H9 (cell line): ENCODE measurements around the gene STK11. TPM values are rescaled to one million over a fixed set of nuclear protein-coding genes. Genes with fewer than 3 reads are reported as not detected.
A peak's percentile ranks its signal among the peaks of the same experiment; 100 is the strongest.
"Not testable (repeated sequence)": the region's sequence is repeated elsewhere in the genome, so short reads cannot be mapped to it uniquely, and the experiment has no call there.

Experiments
- DNase-seq: peaks from one replicate; pipeline ENCODE4 v3.0.0-alpha.2; 2017
- H2AFZ ChIP-seq: one replicate; pipeline ENCODE4 v1.6.1; 2013; ENCODE audit warnings: mild to moderate bottlenecking, low read length, control low read depth, moderate library complexity
- H2AK5ac ChIP-seq: 2 replicates; pipeline ENCODE4 v1.6.1; 2013; ENCODE audit warnings: low read length, control low read depth, mixed read lengths; ENCODE audit not compliant: insufficient read length
- H2BK120ac ChIP-seq: one replicate; pipeline ENCODE4 v1.6.1; 2013; ENCODE audit warnings: low read depth, mild to moderate bottlenecking, low read length, control low read depth, inconsistent platforms; ENCODE audit not compliant: poor library complexity, severe bottlenecking
- H2BK12ac ChIP-seq: 2 replicates; pipeline ENCODE4 v1.6.1; 2013; ENCODE audit warnings: low read length, control low read depth, mixed read lengths, low read depth; ENCODE audit not compliant: insufficient read length
- H2BK15ac ChIP-seq: 2 replicates; pipeline ENCODE4 v1.6.1; 2013; ENCODE audit warnings: low read depth, low read length, control low read depth
- H2BK20ac ChIP-seq: one replicate; pipeline ENCODE4 v1.6.1; 2013; ENCODE audit warnings: low read depth, mild to moderate bottlenecking, low read length, control low read depth, inconsistent platforms; ENCODE audit not compliant: poor library complexity, severe bottlenecking
- H2BK5ac ChIP-seq: 2 replicates; pipeline ENCODE4 v1.6.1; 2013; ENCODE audit warnings: low read length, control low read depth, mixed read lengths; ENCODE audit not compliant: insufficient read length
- H3K14ac ChIP-seq: 2 replicates; pipeline ENCODE4 v1.6.1; 2013; ENCODE audit warnings: low read length, control low read depth; ENCODE audit not compliant: insufficient read depth
- H3K18ac ChIP-seq: 2 replicates; pipeline ENCODE4 v1.6.1; 2013; ENCODE audit warnings: low read depth, mild to moderate bottlenecking, mixed read lengths, low read length, control low read depth; ENCODE audit not compliant: insufficient read length
- H3K23ac ChIP-seq: 2 replicates; pipeline ENCODE4 v1.6.1; 2013; ENCODE audit warnings: low read length, control low read depth, mixed read lengths, low read depth; ENCODE audit not compliant: insufficient read length
- H3K23me2 ChIP-seq: 2 replicates; pipeline ENCODE4 v1.6.1; 2013; ENCODE audit warnings: low read depth, mild to moderate bottlenecking, mixed read lengths, low read length, control low read depth; ENCODE audit not compliant: insufficient read length, poor library complexity, severe bottlenecking
- H3K27ac ChIP-seq: 2 replicates; pipeline ENCODE4 v1.5.1; 2013; ENCODE audit warnings: low read length, control low read depth, mixed read lengths, low read depth; ENCODE audit not compliant: insufficient read length
- H3K27me3 ChIP-seq: 2 replicates; pipeline ENCODE4 v1.6.1; 2013; ENCODE audit warnings: low read length, control low read depth, inconsistent platforms; ENCODE audit not compliant: insufficient read depth
- H3K4ac ChIP-seq: 2 replicates; pipeline ENCODE4 v1.6.1; 2013; ENCODE audit warnings: low read depth, mild to moderate bottlenecking, control low read depth, inconsistent platforms, low read length, moderate library complexity
- H3K4me1 ChIP-seq: 2 replicates; pipeline ENCODE4 v1.6.1; 2013; ENCODE audit warnings: low read length, control low read depth, inconsistent platforms; ENCODE audit not compliant: insufficient read depth
- H3K4me2 ChIP-seq: 2 replicates; pipeline ENCODE4 v1.6.1; 2013; ENCODE audit warnings: low read length, control low read depth, mixed read lengths; ENCODE audit not compliant: insufficient read length, insufficient read depth
- H3K56ac ChIP-seq: 2 replicates; pipeline ENCODE4 v1.6.1; 2013; ENCODE audit warnings: low read depth, mild to moderate bottlenecking, mixed read lengths, low read length, control low read depth; ENCODE audit not compliant: insufficient read length
- H3K79me1 ChIP-seq: 2 replicates; pipeline ENCODE4 v1.6.1; 2013; ENCODE audit warnings: low read depth, mild to moderate bottlenecking, moderate library complexity, low read length, control low read depth, inconsistent platforms; ENCODE audit not compliant: insufficient read depth, poor library complexity, severe bottlenecking
- H3K79me2 ChIP-seq: 2 replicates; pipeline ENCODE4 v1.6.1; 2013; ENCODE audit warnings: low read length, control low read depth, inconsistent platforms; ENCODE audit not compliant: insufficient read depth
- H3K9ac ChIP-seq: 2 replicates; pipeline ENCODE4 v1.6.1; 2013; ENCODE audit warnings: low read length, control low read depth, mixed read lengths; ENCODE audit not compliant: insufficient read length; ENCODE audit errors: extremely low read depth
- H3K9me3 ChIP-seq: one replicate; pipeline ENCODE4 v1.6.1; 2013; ENCODE audit warnings: low read depth, low read length, inconsistent platforms; ENCODE audit not compliant: control insufficient read depth
- H3T11ph ChIP-seq: one replicate; pipeline ENCODE4 v1.6.1; 2013; ENCODE audit warnings: mild to moderate bottlenecking, low read length, control low read depth, inconsistent platforms
- H4K20me1 ChIP-seq: one replicate; pipeline ENCODE4 v1.6.1; 2013; ENCODE audit not compliant: control insufficient read depth, insufficient read length, insufficient read depth
- H4K5ac ChIP-seq: 2 replicates; pipeline ENCODE4 v1.6.1; 2013; ENCODE audit warnings: low read depth, mild to moderate bottlenecking, mixed read lengths, low read length, control low read depth; ENCODE audit not compliant: insufficient read length
- H4K8ac ChIP-seq: replicated peaks from 2 replicates; pipeline ENCODE4 v1.6.1; 2013; ENCODE audit warnings: low read length, control low read depth, mixed read lengths, low read depth; ENCODE audit not compliant: insufficient read length
- H4K91ac ChIP-seq: 2 replicates; pipeline ENCODE4 v1.6.1; 2013; ENCODE audit warnings: low read depth, mild to moderate bottlenecking, moderate library complexity, mixed read lengths, low read length, control low read depth; ENCODE audit not compliant: insufficient read length
- H3K27ac Mint-ChIP-seq, 3 experiments: 2 replicates in 2 of 3; 3 replicates in 1 of 3; pipeline ENCODE4 v1.8.0; 2020 to 2021; ENCODE audit warnings: mixed read lengths in 3 of 3, mild to moderate bottlenecking in 1 of 3, moderate library complexity in 1 of 3
- H3K27me3 Mint-ChIP-seq: 2 replicates; pipeline ENCODE4 v1.8.0; 2021; ENCODE audit warnings: low read depth, mild to moderate bottlenecking, moderate library complexity, mixed read lengths
- H3K36me3 Mint-ChIP-seq, 3 experiments: 2 replicates in 2 of 3; 3 replicates in 1 of 3; pipeline ENCODE4 v1.8.0; 2020 to 2021; ENCODE audit warnings: low read depth in 3 of 3, mixed read lengths in 3 of 3; ENCODE audit not compliant: insufficient read depth in 1 of 3
- H3K4me1 Mint-ChIP-seq, 2 experiments: 2 replicates each; pipeline ENCODE4 v1.8.0; 2020; ENCODE audit warnings: mixed read lengths in 2 of 2
- H3K4me3 Mint-ChIP-seq, 2 experiments: 2 replicates in 1 of 2; 3 replicates in 1 of 2; pipeline ENCODE4 v1.8.0; 2020 to 2021; ENCODE audit warnings: mild to moderate bottlenecking in 2 of 2, mixed read lengths in 2 of 2, moderate library complexity in 1 of 2
- H3K9me3 Mint-ChIP-seq, 2 experiments: 2 replicates in 1 of 2; 3 replicates in 1 of 2; pipeline ENCODE4 v1.8.0; 2020; ENCODE audit warnings: mild to moderate bottlenecking in 2 of 2, mixed read lengths in 2 of 2, moderate library complexity in 1 of 2
- WGBS: extraction: QIAGEN DNeasy Blood & Tissue Kit; methylation state at CpG from one replicate; pipeline ENCODE4 v1.1.7; 2013; ENCODE audit warnings: missing lambda C conversion rate, low lambda C conversion rate, mixed read lengths; ENCODE audit not compliant: insufficient read length; ENCODE audit errors: extremely low coverage; 5-methylcytosine and 5-hydroxymethylcytosine counted together
- total RNA-seq: library from RNA; stranded (reverse); gene quantifications from 2 replicates; pipeline ENCODE4 v1.2.1, GENCODE V29; 2021
- TF ChIP-seq, protein P1 (sequence below): fragments of 200-600 bp; sonication (generic); conservative IDR thresholded peaks from 3 replicates; pipeline ENCODE4 v1.8.0; 2021; ENCODE audit warnings: antibody characterized with exemption, mild to moderate bottlenecking

STK11 gene
- total RNA-seq, 1 experiment from 2014 or later = 74.3 TPM

DNA sequence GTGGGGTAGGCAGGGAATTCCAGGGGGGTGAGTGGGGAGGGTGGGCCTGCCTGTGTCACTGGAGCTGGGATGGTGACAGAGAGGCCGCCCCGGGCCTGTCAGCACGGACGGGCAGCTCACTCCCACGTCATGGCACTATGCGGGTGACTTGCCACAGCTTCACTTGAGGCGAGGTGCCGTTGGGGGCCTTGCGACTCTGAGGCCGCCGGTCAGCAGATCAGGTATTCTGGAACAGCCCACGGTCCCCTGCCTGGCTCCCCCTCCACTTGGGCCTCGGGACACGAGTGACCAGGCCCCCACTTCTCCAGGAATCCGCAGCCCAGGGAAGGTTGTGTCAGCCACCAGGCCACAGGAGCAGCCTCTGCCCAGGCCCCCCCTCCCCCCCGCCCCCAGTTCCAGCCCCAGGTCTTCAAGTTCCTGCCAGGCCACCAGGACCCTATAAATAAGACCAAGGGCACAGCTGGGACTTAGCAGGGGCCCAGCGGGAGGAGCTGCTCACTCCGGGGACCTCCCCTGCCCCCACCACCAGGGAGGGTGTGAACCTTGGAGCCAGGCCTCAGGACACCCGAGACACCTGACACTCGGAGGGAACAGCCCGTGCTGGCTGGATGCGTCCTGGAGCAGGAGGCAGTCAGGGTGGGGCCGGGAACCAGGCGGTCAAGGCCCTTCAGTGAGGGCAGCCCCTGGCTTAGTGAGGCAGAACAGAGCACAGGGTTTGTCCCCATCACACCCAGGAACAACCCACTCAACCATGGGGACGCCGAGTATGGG, 40.1 kb downstream of the STK11 start:
- H2AFZ ChIP-seq = no peak overlapping the region
- H3K4me2 ChIP-seq = no peak overlapping the region
- no peak overlapping the region for H2BK12ac ChIP-seq
- Mint-ChIP-seq H3K4me3 (no peak overlapping the region), H3K36me3 (peaks cover 0 to 4% (median 0%) of the 10 kb centered on the region in 3 experiments; a peak in 3 of 7 replicates), H3K9me3 (no peaks in the 10 kb centered on the region), H3K27me3 (no peaks in the 10 kb centered on the region; the same call in 1 of the 2 replicates), H3K4me1 (peaks cover 5 to 16% of the 10 kb centered on the region in 2 experiments), H3K27ac (no peak overlapping the region; a peak in 1 of 7 replicates)
- no peak overlapping the region for H2BK15ac ChIP-seq
- no CpG with 5 or more reads among the region's 26 CpGs for WGBS
- DNase-seq = no peak
- no peak overlapping the region for H4K91ac ChIP-seq
- H2BK120ac ChIP-seq = no peak overlapping the region
- no peak overlapping the region for H3K56ac ChIP-seq
- no peaks in the 10 kb centered on the region for H3K9me3 ChIP-seq
- no peaks in the 10 kb centered on the region for H3K23me2 ChIP-seq
- no peak overlapping the region for H2BK20ac ChIP-seq
- H3T11ph ChIP-seq = no peak overlapping the region
- H3K18ac ChIP-seq = no peak overlapping the region
- no peaks in the 10 kb centered on the region for H3K27me3 ChIP-seq
- no peak overlapping the region for H3K23ac ChIP-seq
- no peak overlapping the region for H2BK5ac ChIP-seq
- no peaks in the 10 kb centered on the region; the same call in 1 of the 2 replicates for H3K79me2 ChIP-seq
- H3K9ac ChIP-seq = no peak overlapping the region
- H3K14ac ChIP-seq = no peak overlapping the region
- no peak overlapping the region for H3K4ac ChIP-seq
- TF ChIP-seq, protein P1, sequence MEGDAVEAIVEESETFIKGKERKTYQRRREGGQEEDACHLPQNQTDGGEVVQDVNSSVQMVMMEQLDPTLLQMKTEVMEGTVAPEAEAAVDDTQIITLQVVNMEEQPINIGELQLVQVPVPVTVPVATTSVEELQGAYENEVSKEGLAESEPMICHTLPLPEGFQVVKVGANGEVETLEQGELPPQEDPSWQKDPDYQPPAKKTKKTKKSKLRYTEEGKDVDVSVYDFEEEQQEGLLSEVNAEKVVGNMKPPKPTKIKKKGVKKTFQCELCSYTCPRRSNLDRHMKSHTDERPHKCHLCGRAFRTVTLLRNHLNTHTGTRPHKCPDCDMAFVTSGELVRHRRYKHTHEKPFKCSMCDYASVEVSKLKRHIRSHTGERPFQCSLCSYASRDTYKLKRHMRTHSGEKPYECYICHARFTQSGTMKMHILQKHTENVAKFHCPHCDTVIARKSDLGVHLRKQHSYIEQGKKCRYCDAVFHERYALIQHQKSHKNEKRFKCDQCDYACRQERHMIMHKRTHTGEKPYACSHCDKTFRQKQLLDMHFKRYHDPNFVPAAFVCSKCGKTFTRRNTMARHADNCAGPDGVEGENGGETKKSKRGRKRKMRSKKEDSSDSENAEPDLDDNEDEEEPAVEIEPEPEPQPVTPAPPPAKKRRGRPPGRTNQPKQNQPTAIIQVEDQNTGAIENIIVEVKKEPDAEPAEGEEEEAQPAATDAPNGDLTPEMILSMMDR = no peak
- no peaks in the 10 kb centered on the region for H3K4me1 ChIP-seq
- no peak overlapping the region for H3K27ac ChIP-seq
- no peaks in the 10 kb centered on the region for H3K79me1 ChIP-seq
- H4K8ac ChIP-seq = no peak overlapping the region
- H2AK5ac ChIP-seq = no peak overlapping the region
- H4K20me1 ChIP-seq = no peaks in the 10 kb centered on the region
- H4K5ac ChIP-seq = no peak overlapping the region

DNA sequence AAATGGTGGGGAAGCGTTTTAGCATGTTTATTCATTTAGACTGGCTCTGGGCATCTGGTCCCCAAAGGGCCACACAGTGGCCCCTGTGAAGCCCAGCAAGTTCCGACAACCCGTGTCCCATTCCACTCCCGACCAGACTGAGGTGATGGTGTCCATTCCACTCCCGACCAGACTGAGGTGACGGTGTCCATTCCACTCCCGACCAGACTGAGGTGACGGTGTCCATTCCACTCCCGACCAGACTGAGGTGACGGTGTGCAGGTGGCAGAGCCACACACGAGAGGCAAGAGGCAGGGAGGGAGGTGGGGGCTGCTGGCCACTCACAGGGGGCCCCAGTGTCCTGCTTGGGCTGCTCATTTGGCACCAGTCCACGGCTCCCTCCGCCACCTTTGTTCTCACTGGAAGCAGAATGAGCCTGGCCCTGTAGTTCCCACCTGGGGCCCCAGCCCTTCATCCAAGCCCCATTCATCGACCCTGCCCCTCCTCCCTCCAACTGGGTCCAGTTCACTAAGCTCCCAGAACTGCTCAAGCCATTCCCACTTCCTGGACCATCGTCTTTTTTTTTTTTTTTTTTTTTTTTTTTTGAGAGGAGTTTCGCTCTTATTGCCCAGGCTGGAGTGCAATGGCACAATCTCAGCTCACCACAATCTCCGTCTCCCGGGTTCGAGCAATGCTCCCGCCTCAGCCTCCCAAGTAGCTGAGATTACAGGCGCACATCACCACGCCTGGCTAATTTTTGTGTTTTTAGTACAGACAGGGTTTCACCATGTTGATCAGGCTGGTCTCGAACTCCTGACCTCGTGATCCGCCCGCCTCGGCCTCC, 40.9 kb downstream of the STK11 start:
- not testable (repeated sequence) for H2BK12ac ChIP-seq, H4K5ac ChIP-seq, DNase-seq, H3K9me3 Mint-ChIP-seq, H3T11ph ChIP-seq, H2BK5ac ChIP-seq, H3K27me3 Mint-ChIP-seq, H2BK15ac ChIP-seq, H2AFZ ChIP-seq, H3K27ac ChIP-seq, H3K4me2 ChIP-seq, H3K79me2 ChIP-seq, H4K8ac ChIP-seq, H3K27ac Mint-ChIP-seq, H3K27me3 ChIP-seq, H3K23me2 ChIP-seq, H2BK20ac ChIP-seq, H3K18ac ChIP-seq, H2AK5ac ChIP-seq, H3K9me3 ChIP-seq, H3K4me1 ChIP-seq, H3K4ac ChIP-seq, H3K23ac ChIP-seq, H3K36me3 Mint-ChIP-seq, H3K9ac ChIP-seq, H4K91ac ChIP-seq, H3K56ac ChIP-seq, H3K14ac ChIP-seq, H2BK120ac ChIP-seq, H4K20me1 ChIP-seq, H3K79me1 ChIP-seq
- Mint-ChIP-seq H3K4me3 (peak overlapping the region in 1 of 2 experiments; percentile 48; a peak in 2 of 5 replicates), H3K4me1 (peaks cover 3 to 15% of the 10 kb centered on the region in 2 experiments)
- no CpG with 5 or more reads among the region's 27 CpGs for WGBS
